ENCODE measurements around the gene PYGM.

The PYGM gene

DNA sequence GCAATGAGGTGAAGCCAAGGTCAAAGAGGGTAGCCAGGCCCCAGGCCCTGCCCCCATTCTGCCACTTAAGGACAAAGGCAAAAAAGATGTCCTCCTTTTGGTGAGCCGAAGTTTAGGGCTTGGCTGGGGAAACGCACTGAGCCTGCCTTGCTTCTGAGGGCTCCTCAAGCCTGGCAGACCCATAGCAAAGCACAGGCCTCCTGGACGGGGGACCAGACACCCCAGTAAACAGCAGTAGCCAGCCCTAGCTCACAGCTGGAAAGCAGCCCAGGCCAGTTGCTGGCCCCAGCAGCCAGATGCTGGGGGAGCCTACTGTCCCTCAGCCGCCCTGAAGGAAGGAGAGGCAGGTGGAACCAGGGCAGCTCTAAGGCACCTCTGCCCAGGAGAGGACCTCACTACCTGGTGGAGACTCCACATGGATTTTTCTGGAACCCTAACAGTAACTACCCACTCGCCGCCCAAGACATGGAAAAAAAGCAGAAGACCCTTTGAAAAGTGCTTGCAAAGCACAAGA lies 3.8 kb upstream of the PYGM start:
- H3K4me3 ChIP-seq (ENCODE audit: low read depth, low read length) = no peak overlapping the region
- TF ChIP-seq, protein P1, sequence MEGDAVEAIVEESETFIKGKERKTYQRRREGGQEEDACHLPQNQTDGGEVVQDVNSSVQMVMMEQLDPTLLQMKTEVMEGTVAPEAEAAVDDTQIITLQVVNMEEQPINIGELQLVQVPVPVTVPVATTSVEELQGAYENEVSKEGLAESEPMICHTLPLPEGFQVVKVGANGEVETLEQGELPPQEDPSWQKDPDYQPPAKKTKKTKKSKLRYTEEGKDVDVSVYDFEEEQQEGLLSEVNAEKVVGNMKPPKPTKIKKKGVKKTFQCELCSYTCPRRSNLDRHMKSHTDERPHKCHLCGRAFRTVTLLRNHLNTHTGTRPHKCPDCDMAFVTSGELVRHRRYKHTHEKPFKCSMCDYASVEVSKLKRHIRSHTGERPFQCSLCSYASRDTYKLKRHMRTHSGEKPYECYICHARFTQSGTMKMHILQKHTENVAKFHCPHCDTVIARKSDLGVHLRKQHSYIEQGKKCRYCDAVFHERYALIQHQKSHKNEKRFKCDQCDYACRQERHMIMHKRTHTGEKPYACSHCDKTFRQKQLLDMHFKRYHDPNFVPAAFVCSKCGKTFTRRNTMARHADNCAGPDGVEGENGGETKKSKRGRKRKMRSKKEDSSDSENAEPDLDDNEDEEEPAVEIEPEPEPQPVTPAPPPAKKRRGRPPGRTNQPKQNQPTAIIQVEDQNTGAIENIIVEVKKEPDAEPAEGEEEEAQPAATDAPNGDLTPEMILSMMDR (IDR thresholded peaks at IDR 0.05; ENCODE audit: borderline replicate concordance, insufficient read depth, low read depth, low read length) = no peak

GRCh38 chr11:64762674-64763525 lies 3.1 kb upstream of the PYGM start:
- H3K4me3 ChIP-seq (ENCODE audit: low read depth, low read length) = no peak overlapping the region
- TF ChIP-seq, protein P1 (IDR thresholded peaks at IDR 0.05; ENCODE audit: borderline replicate concordance, insufficient read depth, low read depth, low read length) = no peak

DNA sequence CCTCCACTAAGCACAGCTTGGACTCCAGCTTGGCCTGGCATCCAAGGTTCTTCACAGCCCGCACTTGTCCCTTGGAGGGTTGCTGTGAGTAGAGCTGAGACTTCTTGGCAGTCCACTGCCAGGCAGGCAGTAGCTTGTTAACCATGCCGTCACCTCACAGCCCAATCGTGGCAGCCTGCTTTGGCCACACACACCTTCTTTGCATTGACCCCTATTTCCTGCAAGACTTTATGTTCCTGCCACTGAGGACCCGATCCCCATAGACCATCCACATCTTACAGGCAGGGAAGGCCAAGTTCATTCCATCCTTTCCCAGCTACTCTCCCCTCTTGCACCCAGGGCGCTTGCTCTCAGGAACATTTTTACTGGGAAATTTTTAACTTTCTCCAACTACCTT lies 2.5 kb upstream of the PYGM start:
- TF ChIP-seq, protein P1 (IDR thresholded peaks at IDR 0.05; ENCODE audit: borderline replicate concordance, insufficient read depth, low read depth, low read length) = no peak
- H3K4me3 ChIP-seq (ENCODE audit: low read depth, low read length) = no peak overlapping the region

DNA sequence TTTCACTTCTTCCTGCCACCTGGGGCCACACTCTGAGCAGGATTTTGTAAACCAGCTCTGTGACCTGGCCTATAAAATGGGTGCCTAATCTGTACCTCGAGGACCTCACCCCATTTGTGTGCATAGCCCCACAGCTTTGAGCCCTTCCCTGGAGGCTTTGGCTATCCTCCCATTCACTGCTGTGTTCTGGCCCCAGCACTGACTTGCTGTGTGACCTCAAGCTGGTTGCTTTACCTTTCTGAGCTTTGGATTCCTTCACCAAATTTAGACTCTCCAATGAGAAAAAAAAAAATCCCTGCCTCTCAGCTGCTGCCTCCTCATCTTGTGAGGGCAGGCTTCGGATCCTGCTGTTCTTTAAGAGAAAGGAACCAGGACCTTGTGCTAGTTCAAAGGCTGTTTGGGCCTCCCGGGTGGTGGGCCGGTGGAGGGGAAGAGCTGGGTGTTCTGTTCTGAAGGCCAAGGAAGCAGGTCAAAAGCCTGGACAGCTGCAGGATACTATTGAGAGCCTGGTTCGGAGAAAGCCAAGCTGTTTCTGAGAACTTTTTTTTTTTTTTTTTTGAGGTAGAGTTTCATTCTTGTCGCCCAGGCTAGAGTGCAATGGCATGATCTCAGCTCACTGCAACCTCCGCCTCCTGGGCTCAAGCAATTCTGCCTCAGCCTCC lies 1.1 kb upstream of the PYGM start:
- H3K4me3 ChIP-seq (ENCODE audit: low read depth, low read length) = no peak overlapping the region
- TF ChIP-seq, protein P1 (IDR thresholded peaks at IDR 0.05; ENCODE audit: borderline replicate concordance, insufficient read depth, low read depth, low read length) = no peak

GRCh38 chr11:64759131-64759721 lies 548 bp downstream of the PYGM start:
- H3K4me3 ChIP-seq (ENCODE audit: low read depth, low read length) = no peak overlapping the region
- TF ChIP-seq, protein P1 (IDR thresholded peaks at IDR 0.05; ENCODE audit: borderline replicate concordance, insufficient read depth, low read depth, low read length) = no peak

- no peak overlapping the region for H3K4me3 ChIP-seq (ENCODE audit: low read depth, low read length)
- TF ChIP-seq, protein P1 (IDR thresholded peaks at IDR 0.05; ENCODE audit: borderline replicate concordance, insufficient read depth, low read depth, low read length) = no peak
These were observed 1.3 kb downstream of the PYGM start for GRCh38 chr11:64758330-64759079.

All from GM12875 (cell line).